A549 treated with ZK216348 at 1 μM for 4 hours (cell line): ENCODE measurements around the gene ZNF705A. TPM values are rescaled to one million over a fixed set of nuclear protein-coding genes. Genes with fewer than 3 reads are reported as not detected.

Source experiments
- total RNA-seq: library from RNA; stranded (reverse); fragments of 200-300 nt; extraction: Qiagen RNA extraction; gene quantifications from 5 replicates; pipeline ENCODE4 v1.2.3, GENCODE V29; 2022; ENCODE audit warnings: low read depth

Gene ZNF705A
- total RNA-seq: not detected in 5 replicates

GRCh38 chr12:8156845-8157244 is at the start of gene ZNF705A:
TSS of gene ZNF705A (plus strand) at chr12:8157015. CDS start at chr12:8172626, 15,611 bp downstream.

GRCh38 chr12:8123124-8123912 is 33.5 kb upstream of the ZNF705A start, which contains the start of gene CLEC4A:
TSS of gene CLEC4A (plus strand) at chr12:8123617. CDS start at chr12:8123879, 262 bp downstream.

GRCh38 chr12:8226992-8227731 is 70.3 kb downstream of the ZNF705A start, which contains the start of gene FAM90A1:
TSS of gene FAM90A1 (minus strand) at chr12:8227618. CDS start at chr12:8224832, 2,786 bp downstream.

Other genes with a start within 250 kb of the ZNF705A start
- gene SLC2A3, start 220.8 kb upstream of the ZNF705A start, total RNA-seq: 2.5 to 4.5 TPM (median 3.4 TPM) in 5 replicates
- gene FOXJ2, start 124.3 kb upstream of the ZNF705A start, total RNA-seq: 6.1 to 10.3 TPM (median 9.5 TPM) in 5 replicates
- not detected in 5 replicates for gene C3AR1, start 90.7 kb upstream of the ZNF705A start, total RNA-seq
- 13.1 to 14.2 TPM (median 13.5 TPM) in 5 replicates for gene NECAP1, start 74.7 kb upstream of the ZNF705A start, total RNA-seq
- 0.42 TPM in 1 of 5 replicates, not detected in the others for gene CLEC4A, start 33.4 kb upstream of the ZNF705A start, total RNA-seq
- gene FAM90A1, start 70.6 kb downstream of the ZNF705A start, total RNA-seq: 0.10 to 0.24 TPM (median 0.12 TPM) in 3 of 5 replicates, not detected in the others